Measurements from ENCODE around the gene TAGLN2.

TAGLN2 gene

GRCh38 chr1:159924791-159925718 is at the start of gene TAGLN2:
Gene TAGLN2 (minus strand): TSS chr1:159925507. CDS start chr1:159920509, 4,998 bp downstream.
- DNase-seq (ENCODE audit: low spot score in 2 of 2) (peak; percentile 92 to 95), ATAC-seq (ENCODE audit: low read depth) (peak; percentile 46)
- H3K27me3 Mint-ChIP-seq = no peaks in the 10 kb centered on the region
- H3K27ac Mint-ChIP-seq = peak within 1 kb of the TSS; percentile 100
- peak within 1 kb of the TSS; percentile 89 for H3K4me3 Mint-ChIP-seq
- peaks cover 49% of the 10 kb centered on the region for H3K4me1 Mint-ChIP-seq
- H3K36me3 Mint-ChIP-seq = peaks cover 12% of the 10 kb centered on the region
- H3K9me3 Mint-ChIP-seq = no peaks in the 10 kb centered on the region

DNA sequence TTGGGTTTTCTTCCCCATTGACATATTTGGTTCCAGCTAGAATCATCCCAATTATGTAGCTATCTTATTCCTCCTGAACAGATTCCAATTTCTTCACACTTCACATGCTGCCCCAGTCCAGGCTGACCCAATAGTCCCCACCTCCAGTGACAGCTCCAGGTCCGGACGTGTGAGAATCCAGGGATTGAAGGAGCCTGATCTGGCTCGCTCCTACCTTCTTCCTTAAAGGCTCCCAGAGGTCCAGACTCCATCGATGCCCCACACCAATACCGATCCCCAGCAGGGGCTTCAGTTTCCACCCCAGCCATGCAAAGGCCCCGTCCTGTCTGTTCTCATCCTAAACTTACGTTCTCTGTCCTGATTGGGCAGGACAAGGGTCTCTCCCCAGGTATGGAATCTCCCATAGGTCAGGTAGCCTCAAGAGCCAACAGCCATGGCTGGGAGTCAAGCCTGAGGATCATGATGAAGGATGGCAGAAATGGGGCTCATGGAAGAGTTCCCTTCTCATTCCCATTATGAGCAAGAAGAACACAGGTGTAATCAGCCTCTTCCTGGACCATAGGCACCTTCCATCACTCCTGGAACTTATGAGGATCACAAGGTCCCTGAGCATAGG is 49.2 kb upstream of the TAGLN2 start:
- Mint-ChIP-seq H3K9me3 (no peaks in the 10 kb centered on the region), H3K36me3 (no peaks in the 10 kb centered on the region), H3K27ac (no peak overlapping the region), H3K4me3 (no peak overlapping the region), H3K27me3 (peaks cover 7% of the 10 kb centered on the region), H3K4me1 (no peaks in the 10 kb centered on the region)
- DNase-seq (ENCODE audit: low spot score in 2 of 2) = no peak
- ATAC-seq (ENCODE audit: low read depth) = no peak

GRCh38 chr1:159973350-159973940 is 48.1 kb upstream of the TAGLN2 start:
- DNase-seq (ENCODE audit: low spot score in 2 of 2) = no peak
- Mint-ChIP-seq H3K4me1 (no peaks in the 10 kb centered on the region), H3K27me3 (peaks cover 10% of the 10 kb centered on the region), H3K4me3 (no peak overlapping the region), H3K27ac (no peak overlapping the region), H3K9me3 (no peaks in the 10 kb centered on the region), H3K36me3 (no peaks in the 10 kb centered on the region)
- ATAC-seq (ENCODE audit: low read depth) = no peak

GRCh38 chr1:159972443-159973205 is 47.3 kb upstream of the TAGLN2 start:
- Mint-ChIP-seq H3K9me3 (no peaks in the 10 kb centered on the region), H3K4me1 (no peaks in the 10 kb centered on the region), H3K36me3 (no peaks in the 10 kb centered on the region), H3K27ac (no peak overlapping the region), H3K27me3 (peaks cover 14% of the 10 kb centered on the region), H3K4me3 (no peak overlapping the region)
- DNase-seq (ENCODE audit: low spot score in 2 of 2) (no peak), ATAC-seq (ENCODE audit: low read depth) (no peak)

DNA sequence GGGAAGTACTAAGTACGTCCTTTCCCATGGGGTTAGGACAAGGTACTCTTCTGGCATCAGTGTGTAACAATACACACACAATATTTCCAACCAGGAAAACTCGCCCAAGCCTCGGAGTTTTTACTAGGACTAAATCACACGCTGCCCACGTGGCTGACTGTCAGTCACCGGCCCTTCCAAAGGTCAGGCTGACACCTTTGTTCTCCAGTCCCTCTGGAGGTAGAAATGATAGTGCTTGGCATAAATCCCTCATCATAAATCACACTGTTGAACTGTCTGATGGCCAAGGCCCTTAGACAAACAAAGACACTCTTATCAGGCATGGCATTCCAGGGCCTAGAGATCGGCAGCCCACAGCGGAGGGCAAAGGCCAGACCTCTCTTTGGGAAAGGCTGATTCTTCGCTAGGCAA is 45.6 kb upstream of the TAGLN2 start:
- H3K27ac Mint-ChIP-seq = no peak overlapping the region
- DNase-seq (ENCODE audit: low spot score in 2 of 2) (no peak), ATAC-seq (ENCODE audit: low read depth) (no peak)
- no peaks in the 10 kb centered on the region for H3K36me3 Mint-ChIP-seq
- H3K4me1 Mint-ChIP-seq = no peaks in the 10 kb centered on the region
- H3K9me3 Mint-ChIP-seq = no peaks in the 10 kb centered on the region
- no peak overlapping the region for H3K4me3 Mint-ChIP-seq
- H3K27me3 Mint-ChIP-seq = peaks cover 15% of the 10 kb centered on the region

DNA sequence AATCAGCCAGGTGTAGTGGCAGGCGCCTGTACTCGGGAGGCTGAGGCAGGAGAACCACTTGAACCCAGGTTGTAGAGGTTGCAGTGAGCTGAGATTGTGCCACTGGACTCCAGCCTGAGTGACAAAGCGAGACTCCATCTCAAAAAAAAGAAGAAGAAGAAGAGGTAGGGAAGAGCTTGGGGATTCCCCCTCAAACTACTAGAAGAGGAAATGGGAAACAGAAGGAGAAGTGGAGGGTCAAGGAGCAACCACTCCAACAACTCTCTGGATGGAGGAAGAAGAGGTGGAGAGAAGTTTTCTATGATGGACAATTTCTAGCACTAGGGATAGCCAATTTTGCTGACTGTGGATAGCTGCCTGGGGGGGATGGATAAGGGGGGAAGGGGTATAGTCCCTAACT is 43.6 kb upstream of the TAGLN2 start:
- Mint-ChIP-seq H3K4me1 (no peaks in the 10 kb centered on the region), H3K27me3 (peaks cover 15% of the 10 kb centered on the region), H3K27ac (no peak overlapping the region), H3K36me3 (no peaks in the 10 kb centered on the region), H3K9me3 (no peaks in the 10 kb centered on the region), H3K4me3 (no peak overlapping the region)
- ATAC-seq (ENCODE audit: low read depth) (no peak), DNase-seq (ENCODE audit: low spot score in 2 of 2) (no peak)

- H3K36me3 Mint-ChIP-seq = no peaks in the 10 kb centered on the region
- no peaks in the 10 kb centered on the region for H3K9me3 Mint-ChIP-seq
- no peak for DNase-seq (ENCODE audit: low spot score in 2 of 2)
- ATAC-seq (ENCODE audit: low read depth) = no peak
- H3K27me3 Mint-ChIP-seq = peaks cover 14% of the 10 kb centered on the region
- H3K4me1 Mint-ChIP-seq = no peaks in the 10 kb centered on the region
- H3K4me3 Mint-ChIP-seq = no peak overlapping the region
- no peak overlapping the region for H3K27ac Mint-ChIP-seq
Measured at GRCh38 chr1:159965263-159965662, 40.0 kb upstream of the TAGLN2 start.

DNA sequence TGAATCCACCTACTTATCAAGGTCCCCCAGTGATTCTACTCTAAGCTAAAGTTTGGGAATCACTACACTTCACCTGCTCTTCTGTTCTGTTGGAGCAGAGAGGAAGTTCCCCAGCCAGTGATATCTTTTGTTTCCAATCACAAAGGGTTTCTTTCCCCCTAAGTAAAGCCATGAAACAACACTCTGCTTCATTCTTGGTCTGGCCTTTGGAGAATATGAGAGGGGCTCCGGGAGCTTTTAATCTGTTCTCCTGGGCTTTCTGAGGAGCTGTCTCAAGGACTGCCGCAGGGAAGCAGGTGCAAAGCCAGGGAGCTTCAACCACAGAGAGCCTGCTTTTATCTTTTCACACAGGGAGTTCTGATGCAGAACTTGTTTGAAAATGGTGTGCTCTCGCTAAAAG is 38.8 kb upstream of the TAGLN2 start:
- Mint-ChIP-seq H3K27me3 (peaks cover 17% of the 10 kb centered on the region), H3K4me3 (no peak overlapping the region), H3K36me3 (no peaks in the 10 kb centered on the region), H3K4me1 (no peaks in the 10 kb centered on the region), H3K9me3 (no peaks in the 10 kb centered on the region), H3K27ac (no peak overlapping the region)
- ATAC-seq (ENCODE audit: low read depth) = no peak
- DNase-seq (ENCODE audit: low spot score in 2 of 2) = no peak

GRCh38 chr1:159962176-159962575 is 36.9 kb upstream of the TAGLN2 start:
- Mint-ChIP-seq H3K36me3 (no peaks in the 10 kb centered on the region), H3K27ac (no peak overlapping the region), H3K27me3 (peaks cover 9% of the 10 kb centered on the region), H3K4me1 (no peaks in the 10 kb centered on the region), H3K4me3 (no peak overlapping the region), H3K9me3 (no peaks in the 10 kb centered on the region)
- DNase-seq (ENCODE audit: low spot score in 2 of 2) (no peak), ATAC-seq (ENCODE audit: low read depth) (no peak)

DNA sequence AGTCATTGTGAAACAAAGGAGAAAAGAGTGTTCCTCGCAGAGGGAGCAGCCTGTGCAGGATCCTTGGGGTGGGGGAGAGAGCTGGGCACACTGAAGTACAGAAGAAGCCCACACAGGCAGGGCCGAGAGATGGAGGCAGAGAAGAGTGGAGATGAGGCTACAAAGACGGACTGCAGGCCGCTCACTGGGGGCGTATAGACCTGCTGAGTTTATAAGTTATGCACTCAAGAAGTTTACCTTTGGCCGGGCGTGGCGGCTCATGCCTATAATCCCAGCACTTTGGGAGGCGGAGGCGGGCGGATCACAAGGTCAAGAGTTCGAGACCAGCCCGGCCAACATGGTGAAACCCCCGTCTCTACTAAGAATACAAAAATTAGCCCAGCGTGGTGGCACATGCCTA is 36.3 kb upstream of the TAGLN2 start:
- Mint-ChIP-seq H3K4me1 (no peaks in the 10 kb centered on the region), H3K27me3 (peaks cover 10% of the 10 kb centered on the region), H3K4me3 (no peak overlapping the region), H3K27ac (no peak overlapping the region), H3K36me3 (no peaks in the 10 kb centered on the region), H3K9me3 (no peaks in the 10 kb centered on the region)
- DNase-seq (ENCODE audit: low spot score in 2 of 2) (no peak), ATAC-seq (ENCODE audit: low read depth) (no peak)

GRCh38 chr1:159960721-159961381 is 35.5 kb upstream of the TAGLN2 start:
- Mint-ChIP-seq H3K36me3 (no peaks in the 10 kb centered on the region), H3K9me3 (no peaks in the 10 kb centered on the region), H3K27ac (no peak overlapping the region), H3K27me3 (peaks cover 11% of the 10 kb centered on the region), H3K4me1 (no peaks in the 10 kb centered on the region), H3K4me3 (no peak overlapping the region)
- no peak for DNase-seq (ENCODE audit: low spot score in 2 of 2)
- ATAC-seq (ENCODE audit: low read depth) = no peak

- Mint-ChIP-seq H3K27me3 (peaks cover 12% of the 10 kb centered on the region), H3K9me3 (no peaks in the 10 kb centered on the region), H3K4me3 (no peak overlapping the region), H3K4me1 (no peaks in the 10 kb centered on the region), H3K36me3 (no peaks in the 10 kb centered on the region), H3K27ac (no peak overlapping the region)
- DNase-seq (ENCODE audit: low spot score in 2 of 2) (no peak), ATAC-seq (ENCODE audit: low read depth) (no peak)
Measured at GRCh38 chr1:159959451-159959850, 34.1 kb upstream of the TAGLN2 start.

DNA sequence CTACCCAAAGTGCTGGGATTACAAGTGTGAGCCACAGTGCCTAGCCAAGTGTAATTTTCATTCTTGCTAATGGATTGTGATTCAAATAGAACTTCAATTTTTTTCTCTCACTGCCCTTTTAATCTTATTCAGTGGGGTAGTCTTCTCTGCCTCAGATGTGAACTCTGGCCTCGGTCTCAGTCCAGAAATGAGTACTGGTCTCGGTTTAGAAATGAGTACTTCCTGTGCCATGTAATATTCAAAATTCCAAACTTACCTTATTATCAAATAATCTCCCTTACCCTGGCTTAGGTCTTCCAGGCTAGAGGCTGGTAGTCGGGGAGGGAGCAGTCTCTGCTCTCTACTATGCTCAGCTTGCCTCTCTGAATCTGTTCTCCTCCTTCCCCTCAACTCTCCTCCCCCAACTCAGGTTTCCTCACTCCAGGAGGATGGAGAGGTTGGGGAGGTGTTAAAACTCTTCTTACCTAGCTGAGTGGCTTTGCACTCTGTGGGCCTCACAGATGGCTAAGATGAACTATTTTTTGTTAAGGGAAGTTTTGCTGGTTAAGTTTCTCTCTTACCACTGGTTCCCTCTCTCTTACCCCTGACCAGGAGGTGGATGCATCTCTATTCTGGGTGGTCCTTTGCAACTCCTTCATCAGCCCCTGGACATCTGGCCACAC is 33.5 kb upstream of the TAGLN2 start:
- H3K4me1 Mint-ChIP-seq = no peaks in the 10 kb centered on the region
- no peaks in the 10 kb centered on the region for H3K9me3 Mint-ChIP-seq
- no peak for DNase-seq (ENCODE audit: low spot score in 2 of 2)
- no peak for ATAC-seq (ENCODE audit: low read depth)
- peaks cover 16% of the 10 kb centered on the region for H3K27me3 Mint-ChIP-seq
- H3K36me3 Mint-ChIP-seq = no peaks in the 10 kb centered on the region
- H3K4me3 Mint-ChIP-seq = no peak overlapping the region
- H3K27ac Mint-ChIP-seq = no peak overlapping the region
